ENCODE results near the gene HS3ST3A1.

The HS3ST3A1 gene

GRCh38 chr17:13576661-13577526, 24.8 kb downstream of the HS3ST3A1 start:
- no peaks in the 10 kb centered on the region for H3K9me3 ChIP-seq (ENCODE audit: control insufficient read depth in 5 of 5, low read length in 5 of 5)
- no peak overlapping the region for H3K4me3 ChIP-seq (ENCODE audit: low read depth in 1 of 5, low read length in 5 of 5)
- H3K27ac ChIP-seq (ENCODE audit: low read depth, low read length): no peak overlapping the region
- no peak overlapping the region for H3K9ac ChIP-seq (ENCODE audit: low read length in 5 of 5)
- H3K27me3 ChIP-seq (ENCODE audit: control insufficient read depth in 5 of 5, insufficient read depth in 4 of 5, low read length in 5 of 5): peaks cover 0 to 3% (median 0%) of the 10 kb centered on the region in 5 donors
- H3K36me3 ChIP-seq (ENCODE audit: control insufficient read depth in 5 of 5, insufficient read depth in 5 of 5, low read length in 5 of 5): no peaks in the 10 kb centered on the region
- peaks cover 0 to 4% (median 0%) of the 10 kb centered on the region in 5 donors for H3K4me1 ChIP-seq (ENCODE audit: control insufficient read depth in 5 of 5, insufficient read depth in 5 of 5, low read length in 5 of 5)

GRCh38 chr17:13575922-13576419, 25.8 kb downstream of the HS3ST3A1 start:
- no peaks in the 10 kb centered on the region for H3K9me3 ChIP-seq (ENCODE audit: control insufficient read depth in 5 of 5, low read length in 5 of 5)
- H3K27me3 ChIP-seq (ENCODE audit: control insufficient read depth in 5 of 5, insufficient read depth in 4 of 5, low read length in 5 of 5): peaks cover 0 to 3% (median 0%) of the 10 kb centered on the region in 5 donors
- H3K27ac ChIP-seq (ENCODE audit: low read depth, low read length): no peak overlapping the region
- H3K36me3 ChIP-seq (ENCODE audit: control insufficient read depth in 5 of 5, insufficient read depth in 5 of 5, low read length in 5 of 5): no peaks in the 10 kb centered on the region
- H3K9ac ChIP-seq (ENCODE audit: low read length in 5 of 5): no peak overlapping the region
- peaks cover 0 to 4% (median 0%) of the 10 kb centered on the region in 5 donors for H3K4me1 ChIP-seq (ENCODE audit: control insufficient read depth in 5 of 5, insufficient read depth in 5 of 5, low read length in 5 of 5)
- H3K4me3 ChIP-seq (ENCODE audit: low read depth in 1 of 5, low read length in 5 of 5): no peak overlapping the region

GRCh38 chr17:13575466-13575865, 26.3 kb downstream of the HS3ST3A1 start:
- H3K9ac ChIP-seq (ENCODE audit: low read length in 5 of 5): no peak overlapping the region
- H3K36me3 ChIP-seq (ENCODE audit: control insufficient read depth in 5 of 5, insufficient read depth in 5 of 5, low read length in 5 of 5): no peaks in the 10 kb centered on the region
- H3K27me3 ChIP-seq (ENCODE audit: control insufficient read depth in 5 of 5, insufficient read depth in 4 of 5, low read length in 5 of 5): peaks cover 0 to 3% (median 0%) of the 10 kb centered on the region in 5 donors
- no peak overlapping the region for H3K4me3 ChIP-seq (ENCODE audit: low read depth in 1 of 5, low read length in 5 of 5)
- H3K9me3 ChIP-seq (ENCODE audit: control insufficient read depth in 5 of 5, low read length in 5 of 5): no peaks in the 10 kb centered on the region
- H3K27ac ChIP-seq (ENCODE audit: low read depth, low read length): no peak overlapping the region
- H3K4me1 ChIP-seq (ENCODE audit: control insufficient read depth in 5 of 5, insufficient read depth in 5 of 5, low read length in 5 of 5): peaks cover 0 to 4% (median 0%) of the 10 kb centered on the region in 5 donors

DNA sequence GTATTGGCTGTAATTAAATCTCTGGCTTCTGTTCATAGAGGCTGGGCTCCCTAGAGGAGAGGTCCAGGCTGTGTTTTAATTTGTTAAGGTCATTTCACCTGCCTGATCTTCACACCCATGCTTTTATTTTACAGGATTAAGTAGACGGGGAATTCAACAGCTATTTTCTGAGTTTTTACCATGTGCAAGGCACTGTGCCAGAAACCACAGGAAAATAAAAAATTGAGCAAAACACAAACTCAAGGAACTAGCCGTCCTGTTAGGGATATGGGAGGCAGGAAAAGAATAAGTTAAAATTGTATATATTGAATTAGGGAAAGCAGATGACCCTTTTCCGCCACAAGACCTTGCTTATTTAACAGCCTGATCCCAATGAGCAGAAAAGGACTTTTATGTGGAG, 29.1 kb downstream of the HS3ST3A1 start:
- Histone ChIP-seq H3K4me3 (ENCODE audit: low read depth in 1 of 5, low read length in 5 of 5) (no peak overlapping the region), H3K9me3 (ENCODE audit: control insufficient read depth in 5 of 5, low read length in 5 of 5) (no peaks in the 10 kb centered on the region), H3K9ac (ENCODE audit: low read length in 5 of 5) (no peak overlapping the region), H3K27ac (ENCODE audit: low read depth, low read length) (no peak overlapping the region), H3K4me1 (ENCODE audit: control insufficient read depth in 5 of 5, insufficient read depth in 5 of 5, low read length in 5 of 5) (peaks cover 0 to 9% (median 0%) of the 10 kb centered on the region in 5 donors), H3K27me3 (ENCODE audit: control insufficient read depth in 5 of 5, insufficient read depth in 4 of 5, low read length in 5 of 5) (peaks cover 0 to 3% (median 0%) of the 10 kb centered on the region in 5 donors), H3K36me3 (ENCODE audit: control insufficient read depth in 5 of 5, insufficient read depth in 5 of 5, low read length in 5 of 5) (no peaks in the 10 kb centered on the region)

GRCh38 chr17:13569398-13570123, 32.2 kb downstream of the HS3ST3A1 start:
- Histone ChIP-seq H3K36me3 (ENCODE audit: control insufficient read depth in 5 of 5, insufficient read depth in 5 of 5, low read length in 5 of 5) (no peaks in the 10 kb centered on the region), H3K27me3 (ENCODE audit: control insufficient read depth in 5 of 5, insufficient read depth in 4 of 5, low read length in 5 of 5) (peaks cover 0 to 3% (median 0%) of the 10 kb centered on the region in 5 donors), H3K9ac (ENCODE audit: low read length in 5 of 5) (no peak overlapping the region), H3K9me3 (ENCODE audit: control insufficient read depth in 5 of 5, low read length in 5 of 5) (peaks cover 0 to 3% (median 0%) of the 10 kb centered on the region in 5 donors), H3K4me1 (ENCODE audit: control insufficient read depth in 5 of 5, insufficient read depth in 5 of 5, low read length in 5 of 5) (peaks cover 0 to 9% (median 0%) of the 10 kb centered on the region in 5 donors), H3K4me3 (ENCODE audit: low read depth in 1 of 5, low read length in 5 of 5) (no peak overlapping the region), H3K27ac (ENCODE audit: low read depth, low read length) (no peak overlapping the region)

DNA sequence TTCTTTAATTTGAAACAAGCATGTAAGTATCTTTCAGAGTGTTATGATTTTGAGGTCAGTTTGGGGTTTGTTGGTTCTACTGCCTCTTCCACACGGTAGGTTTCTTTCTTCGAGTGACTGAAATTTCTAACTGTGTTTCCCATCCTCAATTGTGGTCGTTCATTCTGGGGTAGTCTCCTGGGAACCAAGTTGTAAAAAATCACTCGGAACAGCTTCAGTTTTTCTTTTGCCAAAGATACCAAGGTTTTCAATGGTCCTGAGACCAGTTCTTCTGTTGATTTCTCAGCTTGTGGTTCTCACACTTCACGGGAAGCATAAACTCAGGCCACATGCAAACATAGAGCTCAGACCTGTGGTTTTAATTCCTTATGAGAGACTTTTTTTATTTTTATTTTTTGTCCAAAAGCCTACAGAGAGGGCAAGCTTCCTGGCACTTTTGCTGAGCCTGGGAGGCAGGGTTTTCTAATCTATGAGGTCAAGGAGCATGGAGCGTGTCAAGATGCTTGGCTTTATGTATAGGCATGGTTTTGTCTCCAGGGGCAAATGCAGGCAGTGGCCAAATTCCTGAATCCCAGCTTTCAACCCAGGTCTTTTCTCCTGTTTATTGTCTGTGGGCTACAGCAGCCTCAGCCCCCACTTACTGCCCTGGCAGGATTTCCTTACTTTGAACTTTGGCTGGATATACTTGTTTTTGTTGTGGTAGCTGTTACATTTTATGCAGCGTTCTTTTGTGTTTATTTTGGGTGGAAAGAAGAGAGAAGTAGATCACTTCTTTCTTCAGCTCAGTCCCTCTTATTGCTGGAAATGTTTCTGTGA, 32.9 kb downstream of the HS3ST3A1 start:
- H3K27me3 ChIP-seq (ENCODE audit: control insufficient read depth in 5 of 5, insufficient read depth in 4 of 5, low read length in 5 of 5): peaks cover 0 to 3% (median 0%) of the 10 kb centered on the region in 5 donors
- no peak overlapping the region for H3K4me3 ChIP-seq (ENCODE audit: low read depth in 1 of 5, low read length in 5 of 5)
- no peak overlapping the region for H3K27ac ChIP-seq (ENCODE audit: low read depth, low read length)
- no peaks in the 10 kb centered on the region for H3K36me3 ChIP-seq (ENCODE audit: control insufficient read depth in 5 of 5, insufficient read depth in 5 of 5, low read length in 5 of 5)
- no peak overlapping the region for H3K9ac ChIP-seq (ENCODE audit: low read length in 5 of 5)
- H3K9me3 ChIP-seq (ENCODE audit: control insufficient read depth in 5 of 5, low read length in 5 of 5): peaks cover 0 to 3% (median 0%) of the 10 kb centered on the region in 5 donors
- peaks cover 0 to 9% (median 0%) of the 10 kb centered on the region in 5 donors for H3K4me1 ChIP-seq (ENCODE audit: control insufficient read depth in 5 of 5, insufficient read depth in 5 of 5, low read length in 5 of 5)

DNA sequence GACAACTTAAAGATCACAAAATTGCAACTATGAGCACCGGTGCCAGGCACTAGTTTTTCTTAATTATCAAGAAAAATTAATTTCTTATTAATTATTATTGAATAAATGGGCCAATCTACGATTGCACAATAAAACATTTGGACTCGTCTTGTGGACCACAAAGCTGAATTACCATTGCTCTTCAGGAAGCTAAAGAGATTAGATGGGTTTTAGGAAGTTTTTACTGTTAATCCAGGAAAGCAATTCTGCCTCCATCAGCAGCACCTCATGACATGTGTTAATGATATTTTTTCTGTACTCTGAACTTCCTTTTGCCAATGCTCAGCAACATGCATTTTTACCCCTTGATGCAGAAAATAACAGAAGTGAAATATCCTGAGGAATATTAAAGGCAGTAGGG, 37.9 kb downstream of the HS3ST3A1 start:
- H3K4me3 ChIP-seq (ENCODE audit: low read depth in 1 of 5, low read length in 5 of 5): no peak overlapping the region
- H3K36me3 ChIP-seq (ENCODE audit: control insufficient read depth in 5 of 5, insufficient read depth in 5 of 5, low read length in 5 of 5): no peaks in the 10 kb centered on the region
- H3K9ac ChIP-seq (ENCODE audit: low read length in 5 of 5): no peak overlapping the region

DNA sequence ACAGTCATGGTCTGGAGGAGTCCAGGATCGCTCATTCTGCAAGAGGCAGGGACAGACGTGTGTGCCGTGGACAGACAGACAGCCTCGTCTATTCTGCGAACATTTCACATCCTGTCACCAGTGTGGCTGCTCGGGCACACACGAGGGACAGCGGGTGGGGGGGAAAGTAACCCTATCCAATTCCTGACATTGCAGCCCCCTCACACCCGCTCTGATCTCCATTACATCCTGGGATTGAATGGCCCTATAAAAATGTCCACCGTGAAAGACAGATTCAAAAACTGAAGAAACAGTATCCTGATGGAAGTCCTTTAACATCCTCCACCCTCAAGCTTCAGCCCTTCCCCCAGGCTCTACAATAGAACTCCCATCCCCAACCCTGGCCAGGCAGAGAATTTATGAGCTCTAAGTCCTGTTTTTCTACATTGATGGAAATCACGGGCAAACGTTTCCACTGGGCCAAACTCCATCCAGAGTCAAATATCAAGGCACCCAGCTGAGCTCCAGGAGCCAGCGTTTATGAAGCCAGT, 39.4 kb downstream of the HS3ST3A1 start:
- peaks cover 0 to 3% (median 0%) of the 10 kb centered on the region in 5 donors for H3K9me3 ChIP-seq (ENCODE audit: control insufficient read depth in 5 of 5, low read length in 5 of 5)
- no peak overlapping the region for H3K27ac ChIP-seq (ENCODE audit: low read depth, low read length)
- no peaks in the 10 kb centered on the region for H3K27me3 ChIP-seq (ENCODE audit: control insufficient read depth in 5 of 5, insufficient read depth in 4 of 5, low read length in 5 of 5)
- no peak overlapping the region for H3K9ac ChIP-seq (ENCODE audit: low read length in 5 of 5)
- no peaks in the 10 kb centered on the region for H3K36me3 ChIP-seq (ENCODE audit: control insufficient read depth in 5 of 5, insufficient read depth in 5 of 5, low read length in 5 of 5)
- no peak overlapping the region for H3K4me3 ChIP-seq (ENCODE audit: low read depth in 1 of 5, low read length in 5 of 5)
- peaks cover 0 to 8% (median 2%) of the 10 kb centered on the region in 5 donors for H3K4me1 ChIP-seq (ENCODE audit: control insufficient read depth in 5 of 5, insufficient read depth in 5 of 5, low read length in 5 of 5)

More for the DNA sequence above, 37.9 kb downstream of the HS3ST3A1 start:
- Histone ChIP-seq H3K9me3 (ENCODE audit: control insufficient read depth in 5 of 5, low read length in 5 of 5) (peaks cover 0 to 3% (median 0%) of the 10 kb centered on the region in 5 donors), H3K4me1 (ENCODE audit: control insufficient read depth in 5 of 5, insufficient read depth in 5 of 5, low read length in 5 of 5) (peaks cover 0 to 8% (median 5%) of the 10 kb centered on the region in 5 donors), H3K27me3 (ENCODE audit: control insufficient read depth in 5 of 5, insufficient read depth in 4 of 5, low read length in 5 of 5) (no peaks in the 10 kb centered on the region), H3K27ac (ENCODE audit: low read depth, low read length) (no peak overlapping the region)

- Histone ChIP-seq H3K9me3 (ENCODE audit: control insufficient read depth in 5 of 5, low read length in 5 of 5) (no peaks in the 10 kb centered on the region), H3K4me1 (ENCODE audit: control insufficient read depth in 5 of 5, insufficient read depth in 5 of 5, low read length in 5 of 5) (peaks cover 0 to 8% (median 2%) of the 10 kb centered on the region in 5 donors), H3K36me3 (ENCODE audit: control insufficient read depth in 5 of 5, insufficient read depth in 5 of 5, low read length in 5 of 5) (no peaks in the 10 kb centered on the region), H3K27me3 (ENCODE audit: control insufficient read depth in 5 of 5, insufficient read depth in 4 of 5, low read length in 5 of 5) (no peaks in the 10 kb centered on the region), H3K9ac (ENCODE audit: low read length in 5 of 5) (no peak overlapping the region), H3K27ac (ENCODE audit: low read depth, low read length) (no peak overlapping the region), H3K4me3 (ENCODE audit: low read depth in 1 of 5, low read length in 5 of 5) (no peak overlapping the region)
These were observed 40.0 kb downstream of the HS3ST3A1 start for GRCh38 chr17:13561606-13562270.

Data from subcutaneous abdominal adipose tissue (tissue), 5 donors.